ENCODE data around the gene SIN3A. TPM values are rescaled to one million over a fixed set of nuclear protein-coding genes. Genes with fewer than 3 reads are reported as not detected.

SIN3A gene
- total and polyA plus RNA-seq, 2 donors (not counting 1 experiment from before 2014, with no cell fraction given) = 32.0 to 153 TPM

DNA sequence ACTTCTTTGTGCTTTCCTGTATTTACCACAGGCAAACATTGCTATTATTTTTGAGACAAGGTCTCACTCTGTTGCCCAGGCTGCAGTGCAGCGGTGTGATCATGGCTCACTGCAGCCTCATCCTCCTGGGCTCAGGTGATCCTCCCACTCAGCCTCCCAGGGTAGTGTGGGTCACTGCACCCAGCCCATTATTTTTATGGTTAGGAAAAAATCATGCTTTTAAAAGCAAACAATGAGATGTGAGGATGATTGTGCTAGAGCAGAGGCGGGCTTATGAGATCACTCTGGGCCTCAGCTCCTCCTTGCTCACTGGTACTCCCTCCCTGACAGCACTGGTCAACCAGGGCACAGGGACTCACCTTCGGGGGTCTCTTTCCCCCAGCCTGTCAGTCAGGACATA, 85.3 kb downstream of the SIN3A start:
- Histone ChIP-seq H3K9ac (ENCODE audit: low read length) (no peak overlapping the region), H3K9me3 (ENCODE audit: control extremely low read depth in 1 of 3, control insufficient read depth in 2 of 3, insufficient read depth in 1 of 3, low read length in 2 of 3) (no peaks in the 10 kb centered on the region), H3K4me3 (ENCODE audit: control extremely low read depth in 1 of 5, extremely low read depth in 1 of 5, insufficient read depth in 1 of 5, low read depth in 2 of 5, low read length in 4 of 5) (no peak overlapping the region), H3K79me2 (ENCODE audit: control insufficient read depth, insufficient read depth, low read length) (no peaks in the 10 kb centered on the region), H3K4me1 (ENCODE audit: control insufficient read depth in 2 of 2, insufficient read depth in 2 of 2, low read length in 2 of 2) (peaks cover 13 to 19% of the 10 kb centered on the region in 2 donors), H3K27me3 (replicated peaks in 1 of 4; ENCODE audit: control extremely low read depth in 1 of 4, control insufficient read depth in 3 of 4, insufficient read depth in 4 of 4, low read length in 3 of 4) (no peaks in the 10 kb centered on the region), H2AFZ (ENCODE audit: insufficient read depth, low read depth, low read length, poor library complexity, severe bottlenecking) (no peak overlapping the region), H3K27ac (ENCODE audit: low read length in 2 of 2) (no peak overlapping the region), H3K36me3 (replicated peaks in 1 of 2; ENCODE audit: control extremely low read depth in 1 of 2, control insufficient read depth in 1 of 2, extremely low read depth in 1 of 2, insufficient read depth in 2 of 2, low read length in 1 of 2) (peaks cover 0 to 38% of the 10 kb centered on the region in 2 experiments), H4K20me1 (ENCODE audit: control insufficient read depth, insufficient read depth, low read length, poor library complexity, severe bottlenecking) (no peaks in the 10 kb centered on the region), H3K4me2 (replicated peaks; ENCODE audit: low read depth, low read length, poor library complexity, severe bottlenecking) (no peak overlapping the region)
- H3K9me3 Mint-ChIP-seq (ENCODE audit: insufficient read depth) = no peaks in the 10 kb centered on the region
- TF ChIP-seq, protein P1, sequence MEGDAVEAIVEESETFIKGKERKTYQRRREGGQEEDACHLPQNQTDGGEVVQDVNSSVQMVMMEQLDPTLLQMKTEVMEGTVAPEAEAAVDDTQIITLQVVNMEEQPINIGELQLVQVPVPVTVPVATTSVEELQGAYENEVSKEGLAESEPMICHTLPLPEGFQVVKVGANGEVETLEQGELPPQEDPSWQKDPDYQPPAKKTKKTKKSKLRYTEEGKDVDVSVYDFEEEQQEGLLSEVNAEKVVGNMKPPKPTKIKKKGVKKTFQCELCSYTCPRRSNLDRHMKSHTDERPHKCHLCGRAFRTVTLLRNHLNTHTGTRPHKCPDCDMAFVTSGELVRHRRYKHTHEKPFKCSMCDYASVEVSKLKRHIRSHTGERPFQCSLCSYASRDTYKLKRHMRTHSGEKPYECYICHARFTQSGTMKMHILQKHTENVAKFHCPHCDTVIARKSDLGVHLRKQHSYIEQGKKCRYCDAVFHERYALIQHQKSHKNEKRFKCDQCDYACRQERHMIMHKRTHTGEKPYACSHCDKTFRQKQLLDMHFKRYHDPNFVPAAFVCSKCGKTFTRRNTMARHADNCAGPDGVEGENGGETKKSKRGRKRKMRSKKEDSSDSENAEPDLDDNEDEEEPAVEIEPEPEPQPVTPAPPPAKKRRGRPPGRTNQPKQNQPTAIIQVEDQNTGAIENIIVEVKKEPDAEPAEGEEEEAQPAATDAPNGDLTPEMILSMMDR (IDR thresholded peaks at IDR 0.05) = no peak
- TF ChIP-seq EZH2 (IDR thresholded peaks at IDR 0.05; ENCODE audit: borderline replicate concordance, insufficient read depth, low read depth, low read length, poor library complexity, severe bottlenecking) = no peak
- no peaks in the 10 kb centered on the region for H3K27me3 Mint-ChIP-seq
- POLR2A ChIA-PET = interaction anchor here (3.9 kb wide), 1 partner anchor 87 kb away, joined by 62 read pairs; the partner anchor contains the start of gene SIN3A
- no peak for ATAC-seq (ENCODE audit: low read depth)
- no peak overlapping the region for H3K4me3 Mint-ChIP-seq
- intact Hi-C loops (cut with micrococcal nuclease) = loop anchor here (5.0 kb wide), 1 partner anchor 429 kb away; the partner anchor contains the start of gene COX5A
- WGBS (ENCODE audit: insufficient coverage) = no CpG with 5 or more reads among the region's 3 CpGs
- CTCF ChIA-PET = interaction anchor here (0.6 to 4.0 kb wide), 5 partner anchors 12 to 317 kb away, joined by 3 to 52 read pairs (median 3); partner anchors contain the start of gene NEIL1
- H3K4me1 Mint-ChIP-seq = peaks cover 27% of the 10 kb centered on the region
- DNase-seq = no peak
- no peak overlapping the region for H3K27ac Mint-ChIP-seq

DNA sequence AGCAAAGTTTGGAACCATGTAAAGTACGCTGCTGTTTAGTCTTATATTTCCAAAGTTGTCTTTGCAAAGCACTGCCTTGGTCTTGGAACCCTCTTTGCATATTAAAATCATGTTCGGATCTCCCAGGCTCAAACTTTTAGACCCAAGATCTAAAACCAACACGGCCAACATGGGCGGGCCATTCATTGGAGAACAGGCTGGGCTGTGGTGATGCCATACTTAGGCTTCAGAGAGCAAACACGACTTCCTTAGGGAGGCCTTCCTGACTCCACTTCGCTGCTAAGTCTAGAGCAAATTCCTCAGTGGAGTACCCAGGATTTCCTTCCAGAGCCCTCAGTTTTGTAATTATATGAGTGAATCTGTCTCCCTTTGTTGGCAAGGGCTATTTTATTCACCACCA, 86.6 kb downstream of the SIN3A start:
- Histone ChIP-seq H3K4me2 (replicated peaks; ENCODE audit: low read depth, low read length, poor library complexity, severe bottlenecking) (no peak overlapping the region), H3K9me3 (ENCODE audit: control extremely low read depth in 1 of 3, control insufficient read depth in 2 of 3, insufficient read depth in 1 of 3, low read length in 2 of 3) (no peaks in the 10 kb centered on the region), H3K27me3 (replicated peaks in 1 of 4; ENCODE audit: control extremely low read depth in 1 of 4, control insufficient read depth in 3 of 4, insufficient read depth in 4 of 4, low read length in 3 of 4) (no peaks in the 10 kb centered on the region), H3K79me2 (ENCODE audit: control insufficient read depth, insufficient read depth, low read length) (no peaks in the 10 kb centered on the region), H3K36me3 (replicated peaks in 1 of 2; ENCODE audit: control extremely low read depth in 1 of 2, control insufficient read depth in 1 of 2, extremely low read depth in 1 of 2, insufficient read depth in 2 of 2, low read length in 1 of 2) (peaks cover 0 to 39% of the 10 kb centered on the region in 2 experiments), H3K9ac (ENCODE audit: low read length) (no peak overlapping the region), H3K4me1 (ENCODE audit: control insufficient read depth in 2 of 2, insufficient read depth in 2 of 2, low read length in 2 of 2) (peaks cover 13 to 19% of the 10 kb centered on the region in 2 donors), H3K27ac (ENCODE audit: low read length in 2 of 2) (no peak overlapping the region), H4K20me1 (ENCODE audit: control insufficient read depth, insufficient read depth, low read length, poor library complexity, severe bottlenecking) (no peaks in the 10 kb centered on the region), H2AFZ (ENCODE audit: insufficient read depth, low read depth, low read length, poor library complexity, severe bottlenecking) (no peak overlapping the region), H3K4me3 (ENCODE audit: control extremely low read depth in 1 of 5, extremely low read depth in 1 of 5, insufficient read depth in 1 of 5, low read depth in 2 of 5, low read length in 4 of 5) (no peak overlapping the region)
- no peak for TF ChIP-seq EZH2 (IDR thresholded peaks at IDR 0.05; ENCODE audit: borderline replicate concordance, insufficient read depth, low read depth, low read length, poor library complexity, severe bottlenecking)
- TF ChIP-seq, protein P1 (IDR thresholded peaks at IDR 0.05) = no peak
- Mint-ChIP-seq H3K4me3 (no peak overlapping the region), H3K9me3 (ENCODE audit: insufficient read depth) (no peaks in the 10 kb centered on the region), H3K27me3 (no peaks in the 10 kb centered on the region), H3K27ac (no peak overlapping the region), H3K4me1 (peaks cover 27% of the 10 kb centered on the region)
- ATAC-seq (ENCODE audit: low read depth) = no peak
- DNase-seq = no peak
- WGBS (ENCODE audit: insufficient coverage) = 96% methylated on average over 3 of the region's 6 CpGs
- intact Hi-C loops (cut with micrococcal nuclease) = loop anchor here (5.0 kb wide), 1 partner anchor 428 kb away; the partner anchor contains the start of gene COX5A
- POLR2A ChIA-PET = no interaction called here
- CTCF ChIA-PET = interaction anchor here (1.2 kb wide), 1 partner anchor 20 kb away, joined by 3 read pairs; no protein-coding TSS in a partner anchor
